GM13977 (cell line): ENCODE results near the gene MKLN1.

Experiments
- DNase-seq: peaks from one replicate; pipeline ENCODE4 v3.0.0; 2012; ENCODE audit warnings: low spot score
- CTCF ChIP-seq: IDR thresholded peaks from 2 replicates; pipeline ENCODE4 v1.5.1; 2012; ENCODE audit warnings: mild to moderate bottlenecking, control low read depth; ENCODE audit not compliant: insufficient read depth; ENCODE audit errors: extremely low read depth, missing control alignments
- in situ Hi-C: fragments of 300-500 bp; cut with MboI; formaldehyde crosslinking; loops from one replicate; pipeline ENCODE4 v1.12.0; 2022; ENCODE audit warnings: low sequenced_read_pairs, low pct_unique_long_range_greater_than_20kb, mixed read lengths, inconsistent platforms; ENCODE audit not compliant: unreplicated experiment

Gene MKLN1

DNA sequence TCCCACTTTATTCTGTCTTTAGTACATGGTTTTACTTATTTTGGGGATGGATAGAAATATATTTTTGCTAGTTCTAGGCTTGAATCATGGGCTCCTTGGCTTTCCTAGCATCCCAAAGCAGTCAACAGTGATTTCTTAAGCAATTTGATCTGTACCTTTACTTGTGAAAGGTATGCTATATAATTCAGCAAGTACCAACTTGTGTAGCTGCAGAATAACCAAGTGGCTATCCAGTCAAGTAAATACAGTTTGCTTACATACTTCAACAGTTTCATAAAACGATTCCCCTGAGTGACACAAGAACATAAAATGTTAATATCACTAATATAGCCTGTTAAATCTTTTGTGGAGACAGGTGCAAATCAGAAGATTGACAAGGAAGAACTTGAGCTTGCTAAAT is 161.5 kb downstream of the MKLN1 start:
- no peak for DNase-seq
- in situ Hi-C loops: no loop called here
- no peak for TF ChIP-seq CTCF

DNA sequence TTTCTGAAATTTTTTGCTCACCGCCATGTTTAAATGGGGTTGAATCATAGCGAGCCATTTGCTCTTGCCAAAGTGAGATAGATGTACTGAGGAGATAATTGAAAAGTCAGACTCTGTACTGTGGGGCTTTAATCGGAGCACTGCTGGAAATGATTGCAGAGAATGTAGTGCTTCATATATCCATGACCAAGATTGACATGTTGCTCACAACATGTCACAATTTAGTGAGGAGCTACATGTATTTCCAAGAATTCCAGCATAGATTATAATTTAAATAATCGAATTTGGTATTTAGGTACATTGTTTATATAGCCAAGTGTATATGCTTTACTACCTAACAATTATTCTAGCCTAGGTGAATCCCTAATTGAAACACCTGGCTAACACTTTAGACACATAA is 162.2 kb downstream of the MKLN1 start:
- in situ Hi-C loops: no loop called here
- no peak for DNase-seq
- no peak for TF ChIP-seq CTCF

- no peak for DNase-seq
- in situ Hi-C loops: no loop called here
- TF ChIP-seq CTCF: no peak
Measured at GRCh38 chr7:131493081-131493480, 165.4 kb downstream of the MKLN1 start.

DNA sequence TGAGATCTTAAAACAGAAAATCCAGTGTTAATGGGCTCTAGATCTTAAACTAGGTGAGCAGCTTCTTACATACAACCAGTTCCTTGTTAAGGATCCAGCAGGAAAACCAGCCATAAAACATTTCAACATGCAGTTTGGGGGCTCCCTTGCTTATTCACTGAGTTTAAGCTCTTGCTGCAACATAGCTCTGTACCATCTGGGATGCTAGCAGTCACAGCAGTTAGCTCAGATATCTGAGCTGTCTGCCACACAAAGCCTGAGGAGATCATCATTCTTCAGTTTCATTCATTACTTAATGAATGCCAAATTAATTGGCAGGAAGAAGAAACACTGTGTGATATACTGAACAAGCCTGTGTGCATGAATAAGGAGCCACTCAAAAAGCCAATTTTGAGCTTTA is 165.9 kb downstream of the MKLN1 start:
- in situ Hi-C loops: no loop called here
- DNase-seq: no peak
- no peak for TF ChIP-seq CTCF

DNA sequence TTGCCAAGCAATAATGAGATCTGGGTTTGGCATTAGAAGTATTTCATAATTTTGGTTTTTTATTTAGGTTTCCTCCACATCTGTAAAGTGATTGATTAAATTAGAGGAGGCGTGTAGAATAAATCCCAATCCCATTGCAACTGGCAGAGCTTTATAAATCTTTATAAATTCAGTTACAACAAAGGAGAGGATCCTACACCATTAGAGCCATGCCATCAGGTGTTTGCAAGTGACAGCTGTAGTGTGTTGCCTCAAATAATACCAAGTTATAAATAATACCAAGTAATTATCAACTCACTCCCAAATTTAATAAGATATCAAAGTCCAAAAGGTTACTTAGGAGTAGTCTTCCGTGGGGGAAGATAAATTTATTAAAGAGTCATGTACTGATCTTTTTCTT is 166.5 kb downstream of the MKLN1 start:
- TF ChIP-seq CTCF: no peak
- in situ Hi-C loops: no loop called here

DNA sequence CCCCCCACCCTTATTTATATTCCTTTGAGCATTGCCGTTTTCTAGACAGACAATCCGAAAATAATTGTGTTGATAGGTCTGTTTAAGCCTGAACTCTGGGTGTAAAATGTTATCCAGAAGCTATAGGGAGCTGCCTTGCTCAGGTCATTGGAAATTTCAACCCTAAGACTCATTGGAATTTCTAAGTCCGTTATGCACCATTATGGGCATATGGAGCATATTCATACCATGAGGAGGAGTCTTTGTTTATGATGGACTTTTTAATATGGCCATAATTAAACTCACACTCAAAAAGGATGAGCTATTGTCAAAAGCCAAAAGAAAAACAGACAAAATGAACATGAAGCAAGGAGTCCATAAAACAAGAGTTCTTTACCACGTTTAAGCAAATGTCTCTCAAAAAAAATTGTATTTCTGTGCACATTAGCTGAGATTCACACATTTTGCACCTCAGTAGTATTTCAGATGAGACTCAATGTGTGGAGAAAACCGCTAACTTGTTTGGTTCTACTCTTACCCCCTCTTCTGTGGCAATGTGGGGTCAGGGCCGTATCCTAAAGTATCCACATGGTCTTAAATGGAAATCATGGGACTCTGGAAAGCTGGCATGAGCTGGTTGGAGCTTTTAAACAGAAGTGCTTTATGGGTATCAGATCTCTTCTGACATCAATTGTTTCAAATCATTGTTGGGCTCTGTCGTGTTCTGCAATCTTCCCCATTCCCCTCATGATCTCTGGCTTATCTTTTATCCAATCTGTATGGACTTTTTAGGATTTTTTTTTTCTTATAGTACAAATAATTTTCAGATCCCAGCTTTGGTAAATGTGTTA is 168.2 kb downstream of the MKLN1 start:
- in situ Hi-C loops: no loop called here
- DNase-seq: no peak
- no peak for TF ChIP-seq CTCF

More for the DNA sequence above, 166.5 kb downstream of the MKLN1 start:
- no peak for DNase-seq
